IPS DF 6.9 (cell line): ENCODE results near the gene SPEG.
"Not testable (repeated sequence)": the region's sequence is repeated elsewhere in the genome, so short reads cannot be mapped to it uniquely, and the experiment has no call there.

ENCODE experiments used
- DNase-seq: peaks from one replicate; pipeline ENCODE4 v3.0.0-alpha.2; 2013; ENCODE audit warnings: low read depth, low spot score
- H3K27ac ChIP-seq: one replicate; pipeline ENCODE4 v1.5.1; 2013; ENCODE audit warnings: low read length, control low read depth
- H3K27me3 ChIP-seq: 2 replicates; pipeline ENCODE4 v1.6.1; 2013; ENCODE audit warnings: mild to moderate bottlenecking, low read length; ENCODE audit not compliant: control insufficient read depth, insufficient read depth
- H3K36me3 ChIP-seq: 2 replicates; pipeline ENCODE4 v1.6.1; 2013; ENCODE audit warnings: low read length; ENCODE audit not compliant: control insufficient read depth, insufficient read depth
- H3K4me1 ChIP-seq: 2 replicates; pipeline ENCODE4 v1.6.1; 2013; ENCODE audit warnings: low read length; ENCODE audit not compliant: control insufficient read depth, insufficient read depth
- H3K4me3 ChIP-seq: 2 replicates; pipeline ENCODE4 v1.5.1; 2013; ENCODE audit warnings: mild to moderate bottlenecking, low read length
- H3K9me3 ChIP-seq: 2 replicates; pipeline ENCODE4 v1.6.1; 2013; ENCODE audit warnings: low read length, inconsistent platforms; ENCODE audit not compliant: control insufficient read depth, insufficient read depth
- WGBS: extraction: QIAGEN DNeasy Blood & Tissue Kit; methylation state at CpG from one replicate; pipeline ENCODE4 v1.1.7; 2013; ENCODE audit warnings: mixed read lengths, missing lambda C conversion rate; ENCODE audit not compliant: insufficient read length, insufficient coverage; 5-methylcytosine and 5-hydroxymethylcytosine counted together

SPEG gene

DNA sequence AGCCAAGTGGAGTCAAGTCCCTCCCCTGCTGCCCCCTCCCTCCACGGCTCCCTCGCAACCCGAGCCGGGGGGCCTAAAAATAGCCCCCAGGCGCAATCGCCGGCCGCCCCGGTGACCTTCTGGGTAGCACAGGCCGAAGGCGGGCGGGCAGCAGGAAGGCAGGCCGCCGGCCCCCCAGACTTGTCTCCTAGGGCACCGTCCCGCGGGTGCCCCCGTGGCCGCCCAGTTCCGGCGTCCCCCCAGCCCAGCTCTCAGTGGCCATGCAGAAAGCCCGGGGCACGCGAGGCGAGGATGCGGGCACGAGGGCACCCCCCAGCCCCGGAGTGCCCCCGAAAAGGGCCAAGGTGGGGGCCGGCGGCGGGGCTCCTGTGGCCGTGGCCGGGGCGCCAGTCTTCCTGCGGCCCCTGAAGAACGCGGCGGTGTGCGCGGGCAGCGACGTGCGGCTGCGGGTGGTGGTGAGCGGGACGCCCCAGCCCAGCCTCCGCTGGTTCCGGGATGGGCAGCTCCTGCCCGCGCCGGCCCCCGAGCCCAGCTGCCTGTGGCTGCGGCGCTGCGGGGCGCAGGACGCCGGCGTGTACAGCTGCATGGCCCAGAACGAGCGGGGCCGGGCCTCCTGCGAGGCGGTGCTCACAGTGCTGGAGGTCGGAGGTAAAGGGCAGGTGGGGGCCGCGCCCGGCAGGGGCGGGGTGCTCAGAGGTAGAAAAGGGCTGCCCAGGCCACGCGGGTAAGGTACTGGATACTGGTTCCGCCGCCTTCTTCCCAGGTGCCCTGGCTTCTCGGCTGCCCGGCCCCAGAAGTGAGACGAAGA, at the start of gene SPEG:
Gene SPEG (plus strand): TSS at position 126 of the 808 bp plus-strand sequence. CDS start 135 bp downstream, at position 261.
- DNase-seq: no peak
- Histone ChIP-seq H3K4me1 (0 out of 2 replicates have a peak, but pooled peaks cover 1% of the 10 kb centered on the region), H3K36me3 (no peaks in the 10 kb centered on the region), H3K4me3 (peak within 1 kb of the TSS; percentile 16; the same call in 1 of the 2 replicates), H3K9me3 (no peaks in the 10 kb centered on the region), H3K27me3 (no peaks in the 10 kb centered on the region), H3K27ac (no peak within 1 kb of the TSS)
- no CpG with 5 or more reads among the region's 77 CpGs for WGBS

DNA sequence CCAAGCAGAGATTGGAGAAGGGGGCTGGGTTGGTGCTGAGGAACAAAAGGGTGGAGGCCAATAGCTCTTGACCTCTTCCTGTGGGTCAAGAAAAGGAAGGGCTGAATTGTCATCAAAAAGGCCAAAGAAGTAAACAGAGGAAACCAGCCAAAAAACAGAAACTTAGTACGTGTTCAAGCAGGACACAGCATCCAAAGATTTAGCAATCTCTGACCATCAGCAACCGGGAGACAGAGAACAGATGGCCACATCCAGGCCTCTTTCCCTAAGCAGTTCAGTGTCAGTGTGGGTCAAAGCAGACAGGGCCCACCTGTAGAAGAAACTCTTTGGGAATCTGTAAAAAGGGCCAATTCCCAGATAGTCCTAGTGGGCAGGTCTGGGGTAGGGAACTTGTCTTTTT, 49.8 kb upstream of the SPEG start:
- no peak overlapping the region for H3K27ac ChIP-seq
- no CpG with 5 or more reads among the region's 2 CpGs for WGBS
- no peak for DNase-seq
- no peaks in the 10 kb centered on the region for H3K4me1 ChIP-seq
- H3K27me3 ChIP-seq: no peaks in the 10 kb centered on the region
- no peaks in the 10 kb centered on the region for H3K9me3 ChIP-seq
- peaks cover 31% of the 10 kb centered on the region for H3K36me3 ChIP-seq
- H3K4me3 ChIP-seq: no peak overlapping the region

DNA sequence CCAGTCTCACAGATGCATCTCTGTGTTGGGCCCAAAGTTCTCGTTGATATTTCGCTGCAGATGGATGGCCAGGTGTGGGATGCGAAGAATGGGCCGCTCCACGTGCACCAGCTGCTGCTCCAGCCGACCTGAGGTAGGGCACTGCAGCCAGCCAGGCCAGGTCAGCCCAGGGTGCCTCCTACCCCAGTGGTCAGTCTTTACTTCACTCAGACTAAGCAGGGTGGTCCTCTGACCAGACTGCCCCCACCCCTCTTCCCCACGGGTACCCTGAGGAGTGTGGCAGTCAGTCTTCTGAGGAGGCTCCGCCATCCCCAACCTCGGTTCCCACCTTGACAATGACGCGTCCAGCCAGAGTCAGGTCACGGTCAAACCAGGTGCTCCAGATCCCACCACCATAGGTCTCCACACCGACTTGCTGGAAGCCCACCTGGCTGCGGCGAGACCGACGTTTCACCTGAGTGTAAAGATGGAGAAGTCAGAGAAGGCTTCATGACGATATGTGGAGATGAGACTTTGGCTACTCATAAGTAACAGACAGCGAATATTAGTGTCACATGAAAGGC, 48.6 kb upstream of the SPEG start:
- peaks cover 31% of the 10 kb centered on the region for H3K36me3 ChIP-seq
- DNase-seq: no peak
- no CpG with 5 or more reads among the region's 19 CpGs for WGBS
- no peak overlapping the region for H3K4me3 ChIP-seq
- H3K27ac ChIP-seq: no peak overlapping the region
- no peaks in the 10 kb centered on the region for H3K9me3 ChIP-seq
- no peaks in the 10 kb centered on the region for H3K4me1 ChIP-seq
- H3K27me3 ChIP-seq: no peaks in the 10 kb centered on the region

DNA sequence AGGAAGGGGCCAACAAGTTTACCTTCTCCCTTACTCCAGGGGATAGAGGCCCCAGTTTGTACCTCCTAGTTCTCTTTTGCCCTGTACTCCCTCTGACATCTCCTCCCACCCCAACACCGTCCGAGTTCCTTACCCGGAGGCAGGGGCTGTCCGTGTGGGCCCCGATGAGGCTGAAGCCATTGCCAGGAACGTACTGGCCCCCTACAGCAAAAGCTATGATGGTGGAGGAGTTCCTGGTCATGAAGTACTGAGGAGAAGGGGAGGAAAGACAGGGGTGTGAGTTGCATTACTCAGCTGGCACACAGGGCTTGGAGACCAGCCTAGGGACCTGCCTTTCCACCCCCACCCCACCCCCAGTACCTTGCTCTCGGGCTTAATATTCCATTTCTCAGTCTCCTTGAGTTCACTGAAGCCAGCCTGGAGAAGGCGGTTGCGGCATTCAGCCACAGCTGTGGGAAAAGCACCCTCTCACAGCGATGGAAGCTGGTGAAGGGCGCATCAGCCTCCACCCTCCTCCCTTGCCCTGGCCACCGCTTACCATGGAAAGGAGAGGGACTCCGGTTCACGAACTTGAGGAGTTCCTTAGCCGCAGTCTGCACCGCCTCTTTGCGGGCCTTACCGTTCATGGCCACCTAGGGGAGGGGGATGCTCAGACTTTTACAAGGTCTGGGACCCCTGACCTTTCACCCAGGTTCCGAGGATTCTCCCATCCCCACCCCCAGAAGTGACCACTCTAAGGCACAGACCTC, 47.9 kb upstream of the SPEG start:
- Histone ChIP-seq H3K36me3 (peaks cover 25% of the 10 kb centered on the region), H3K4me3 (peak overlapping the region; percentile 82; the same call in 1 of the 2 replicates), H3K9me3 (no peaks in the 10 kb centered on the region), H3K27me3 (no peaks in the 10 kb centered on the region), H3K4me1 (no peaks in the 10 kb centered on the region), H3K27ac (no peak overlapping the region)
- DNase-seq: no peak
- no CpG with 5 or more reads among the region's 19 CpGs for WGBS

DNA sequence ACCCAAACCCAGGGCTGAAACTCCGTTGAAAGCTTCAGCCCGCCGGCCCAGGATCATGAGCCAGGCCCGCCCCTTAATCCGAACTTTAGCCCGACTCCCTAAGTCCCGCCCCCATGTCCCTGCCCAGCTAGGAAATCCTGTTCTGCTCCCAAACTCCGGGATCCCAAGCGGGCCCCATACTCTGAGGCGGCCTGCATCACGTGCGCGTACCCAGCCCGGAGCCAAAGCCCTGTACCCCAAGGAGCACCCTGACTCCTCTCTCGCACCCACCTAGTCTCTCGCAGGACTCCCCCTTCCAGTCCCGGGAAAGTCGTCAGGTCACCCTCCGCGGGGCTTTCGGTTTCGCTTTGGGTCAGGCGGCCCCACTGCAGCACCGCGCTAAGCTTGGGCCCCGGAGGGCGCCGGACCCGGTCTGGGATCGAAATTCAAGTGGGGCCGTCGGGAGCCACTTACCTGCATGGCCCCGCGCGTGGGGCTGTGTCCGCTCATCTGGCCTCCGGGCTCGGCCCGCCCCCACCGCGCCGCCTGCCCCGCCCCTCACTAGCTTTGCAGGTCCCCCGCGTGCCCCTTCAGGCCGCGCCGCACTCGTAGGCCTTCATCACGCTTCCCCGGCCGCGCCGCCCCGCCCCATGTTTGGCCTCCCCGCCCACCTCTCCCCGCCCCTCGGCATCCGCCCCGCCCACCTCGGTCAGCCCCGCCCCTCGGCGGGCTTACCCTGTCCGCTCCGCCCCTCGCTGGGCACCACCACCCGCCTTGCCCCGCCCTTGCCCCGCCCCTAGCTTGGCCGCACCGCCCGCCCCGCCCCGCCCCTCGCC, 47.1 kb upstream of the SPEG start, which contains the start of gene DNPEP:
Gene DNPEP (minus strand): TSS at position 607 of the 815 bp plus-strand sequence. CDS start 118 bp downstream, at position 489.
- peaks cover 18% of the 10 kb centered on the region for H3K36me3 ChIP-seq
- WGBS: no CpG with 5 or more reads among the region's 76 CpGs
- DNase-seq: peak; percentile 43
- H3K27me3 ChIP-seq: no peaks in the 10 kb centered on the region
- H3K9me3 ChIP-seq: no peaks in the 10 kb centered on the region
- no peak within 1 kb of the TSS for H3K27ac ChIP-seq
- peak within 1 kb of the TSS; percentile 82; the same call in 1 of the 2 replicates for H3K4me3 ChIP-seq
- H3K4me1 ChIP-seq: no peaks in the 10 kb centered on the region

- Histone ChIP-seq H3K9me3 (no peaks in the 10 kb centered on the region), H3K4me3 (peak overlapping the region; percentile 63; the same call in 1 of the 2 replicates), H3K27me3 (no peaks in the 10 kb centered on the region), H3K4me1 (no peaks in the 10 kb centered on the region), H3K36me3 (peaks cover 13% of the 10 kb centered on the region), H3K27ac (no peak overlapping the region)
- peak; percentile 60 for DNase-seq
- no CpG with 5 or more reads among the region's 78 CpGs for WGBS
These were observed 46.3 kb upstream of the SPEG start for GRCh38 chr2:219388121-219388906.

DNA sequence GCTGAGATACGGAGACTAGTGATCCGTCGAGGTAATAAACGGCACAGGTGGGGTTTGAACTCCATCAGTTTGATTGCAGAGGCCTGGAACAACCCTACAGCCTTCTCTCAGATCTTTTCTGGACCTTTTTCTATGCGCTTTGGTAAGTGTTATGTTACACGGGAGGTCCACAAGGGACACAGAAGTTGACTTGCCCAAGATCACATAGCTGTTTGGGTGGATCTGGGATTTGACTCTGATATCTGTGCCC, 45.8 kb upstream of the SPEG start:
- H3K4me3 ChIP-seq: peak overlapping the region; percentile 63; the same call in 1 of the 2 replicates
- DNase-seq: no peak
- no CpG with 5 or more reads among the region's 6 CpGs for WGBS

GRCh38 chr2:219392754-219393153, 41.9 kb upstream of the SPEG start:
- no peak overlapping the region for H3K4me3 ChIP-seq
- no peaks in the 10 kb centered on the region for H3K9me3 ChIP-seq
- no CpG with 5 or more reads among the region's 9 CpGs for WGBS

More for the DNA sequence above, 45.8 kb upstream of the SPEG start:
- Histone ChIP-seq H3K9me3 (no peaks in the 10 kb centered on the region), H3K27ac (no peak overlapping the region), H3K27me3 (no peaks in the 10 kb centered on the region), H3K4me1 (no peaks in the 10 kb centered on the region), H3K36me3 (peaks cover 13% of the 10 kb centered on the region)

GRCh38 chr2:219395056-219395455, 39.6 kb upstream of the SPEG start:
- not testable (repeated sequence) for H3K27ac ChIP-seq, DNase-seq, H3K36me3 ChIP-seq, H3K9me3 ChIP-seq, H3K4me3 ChIP-seq, H3K27me3 ChIP-seq, H3K4me1 ChIP-seq
- no CpG with 5 or more reads among the region's 9 CpGs for whole genome bisulfite sequencing

More at GRCh38 chr2:219392754-219393153, 41.9 kb upstream of the SPEG start:
- no peak for DNase-seq
- Histone ChIP-seq H3K4me1 (no peaks in the 10 kb centered on the region), H3K27ac (no peak overlapping the region), H3K36me3 (no peaks in the 10 kb centered on the region), H3K27me3 (no peaks in the 10 kb centered on the region)
